ENCODE measurements around the gene PDE3B. TPM values are rescaled to one million over a fixed set of nuclear protein-coding genes. Genes with fewer than 3 reads are reported as not detected.
A peak's percentile ranks its signal among the peaks of the same experiment; 100 is the strongest.

The PDE3B gene
- total and polyA plus RNA-seq, 9 of the 15 experiments (the other 6 are each of a cell fraction or from before 2014, with no cell fraction given) = 2.3 to 22.5 (median 12.2) TPM

- TF ChIP-seq PBX2 (CRISPR knock-in tag; IDR thresholded peaks at IDR 0.05; ENCODE audit: low read depth) (no peak), PBX2 (tag; conservative IDR thresholded peaks at IDR 0.05; ENCODE audit: low read depth) (no peak), SIN3A (IDR thresholded peaks at IDR 0.05; ENCODE audit: borderline replicate concordance in 2 of 2, control insufficient read depth in 1 of 2, low read depth in 2 of 2, low read length in 2 of 2) (peak in 1 of 2 experiments; percentile 31; a peak in 1 of 4 replicates), CREBBP (IDR thresholded peaks at IDR 0.05; ENCODE audit: low read depth, low read length) (no peak), ARHGAP35 (IDR thresholded peaks at IDR 0.05; ENCODE audit: partially characterized antibody) (no peak), KAT2B (IDR thresholded peaks at IDR 0.05; ENCODE audit: low read depth, low read length) (no peak), ZFP36 (IDR thresholded peaks at IDR 0.05; ENCODE audit: low read depth, low read length, partially characterized antibody) (no peak), NR2C2 (CRISPR knock-in tag; IDR thresholded peaks at IDR 0.05) (no peak), NR2C2 (tag; IDR thresholded peaks at IDR 0.05) (no peak), FOSL1 (tag; conservative IDR thresholded peaks at IDR 0.05) (peak; percentile 78), ARNT (IDR thresholded peaks at IDR 0.05) (no peak), TAF9B (IDR thresholded peaks at IDR 0.05; ENCODE audit: partially characterized antibody) (peak; percentile 6), CCNT2 (IDR thresholded peaks at IDR 0.05; ENCODE audit: borderline replicate concordance, extremely low read depth, insufficient read length, low read depth, low read length) (no peak), CXXC5 (CRISPR knock-in tag; IDR thresholded peaks at IDR 0.05) (no peak), ZNF354B (CRISPR knock-in tag; IDR thresholded peaks at IDR 0.05) (no peak), FOXK1 (CRISPR knock-in tag; IDR thresholded peaks at IDR 0.05; ENCODE audit: borderline replicate concordance) (no peak), PHF8 (IDR thresholded peaks at IDR 0.05; ENCODE audit: borderline replicate concordance, low read length) (no peak), SP1 (CRISPR knock-in tag; IDR thresholded peaks at IDR 0.05) (no peak), STAT5B (CRISPR knock-in tag; IDR thresholded peaks at IDR 0.05) (no peak), ZNF696 (CRISPR knock-in tag; conservative IDR thresholded peaks at IDR 0.05) (no peak), SMAD1 (IDR thresholded peaks at IDR 0.05; ENCODE audit: low read depth, low read length, partially characterized antibody) (no peak)
- TF ChIP-seq, protein P1, sequence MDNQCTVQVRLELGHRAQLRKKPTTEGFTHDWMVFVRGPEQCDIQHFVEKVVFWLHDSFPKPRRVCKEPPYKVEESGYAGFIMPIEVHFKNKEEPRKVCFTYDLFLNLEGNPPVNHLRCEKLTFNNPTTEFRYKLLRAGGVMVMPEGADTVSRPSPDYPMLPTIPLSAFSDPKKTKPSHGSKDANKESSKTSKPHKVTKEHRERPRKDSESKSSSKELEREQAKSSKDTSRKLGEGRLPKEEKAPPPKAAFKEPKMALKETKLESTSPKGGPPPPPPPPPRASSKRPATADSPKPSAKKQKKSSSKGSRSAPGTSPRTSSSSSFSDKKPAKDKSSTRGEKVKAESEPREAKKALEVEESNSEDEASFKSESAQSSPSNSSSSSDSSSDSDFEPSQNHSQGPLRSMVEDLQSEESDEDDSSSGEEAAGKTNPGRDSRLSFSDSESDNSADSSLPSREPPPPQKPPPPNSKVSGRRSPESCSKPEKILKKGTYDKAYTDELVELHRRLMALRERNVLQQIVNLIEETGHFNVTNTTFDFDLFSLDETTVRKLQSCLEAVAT (IDR thresholded peaks at IDR 0.05) = no peak
- TF ChIP-seq, protein P2, sequence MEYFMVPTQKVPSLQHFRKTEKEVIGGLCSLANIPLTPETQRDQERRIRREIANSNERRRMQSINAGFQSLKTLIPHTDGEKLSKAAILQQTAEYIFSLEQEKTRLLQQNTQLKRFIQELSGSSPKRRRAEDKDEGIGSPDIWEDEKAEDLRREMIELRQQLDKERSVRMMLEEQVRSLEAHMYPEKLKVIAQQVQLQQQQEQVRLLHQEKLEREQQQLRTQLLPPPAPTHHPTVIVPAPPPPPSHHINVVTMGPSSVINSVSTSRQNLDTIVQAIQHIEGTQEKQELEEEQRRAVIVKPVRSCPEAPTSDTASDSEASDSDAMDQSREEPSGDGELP (CRISPR knock-in tag; IDR thresholded peaks at IDR 0.05; ENCODE audit: borderline replicate concordance) = no peak
Measured at GRCh38 chr11:14645015-14645912, 1.7 kb downstream of the PDE3B start (continued).

Measured in K562 (cell line).